Measurements from ENCODE around the gene F2RL2.

Gene F2RL2

GRCh38 chr5:76582230-76583162 lies 40.7 kb downstream of the F2RL2 start:
- no peak for DNase-seq

- DNase-seq, result no peak
These were observed 42.2 kb downstream of the F2RL2 start for GRCh38 chr5:76580981-76581380.

DNA sequence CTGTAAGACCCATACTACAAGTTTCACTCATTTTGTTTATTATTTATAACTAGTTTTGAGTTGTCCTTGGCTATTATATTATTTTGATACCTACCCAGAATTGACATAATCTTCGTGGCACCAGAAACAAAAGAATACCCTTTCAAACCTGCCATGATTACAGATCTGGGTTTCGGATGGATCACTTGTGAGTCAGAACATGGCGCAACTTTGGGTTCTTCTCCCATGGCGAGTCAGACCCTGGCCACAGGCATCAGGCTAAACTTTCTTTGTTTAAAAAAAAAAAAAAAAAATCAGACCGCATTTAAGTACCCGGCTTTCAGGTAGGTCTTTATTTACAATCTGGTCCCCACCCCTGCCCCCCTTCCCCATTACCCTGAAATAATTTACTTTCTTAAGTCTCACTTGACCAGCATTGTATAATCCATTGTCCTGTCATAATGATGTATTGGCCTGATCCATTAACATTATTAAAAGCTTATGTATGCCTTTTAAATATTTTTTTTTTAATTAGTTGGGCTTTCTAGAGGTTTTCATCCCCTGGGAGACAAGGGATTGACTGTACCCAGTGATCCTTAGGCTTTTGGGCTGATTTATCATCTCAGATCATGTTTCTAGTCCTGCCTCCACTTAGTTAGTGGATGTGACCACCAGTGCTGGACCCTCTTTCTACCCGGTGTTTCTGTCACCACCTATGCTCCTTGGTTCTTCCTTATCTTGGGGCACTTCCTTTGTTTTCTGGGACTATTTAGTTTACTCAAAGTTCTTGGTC lies 43.9 kb downstream of the F2RL2 start:
- DNase-seq, result no peak

DNA sequence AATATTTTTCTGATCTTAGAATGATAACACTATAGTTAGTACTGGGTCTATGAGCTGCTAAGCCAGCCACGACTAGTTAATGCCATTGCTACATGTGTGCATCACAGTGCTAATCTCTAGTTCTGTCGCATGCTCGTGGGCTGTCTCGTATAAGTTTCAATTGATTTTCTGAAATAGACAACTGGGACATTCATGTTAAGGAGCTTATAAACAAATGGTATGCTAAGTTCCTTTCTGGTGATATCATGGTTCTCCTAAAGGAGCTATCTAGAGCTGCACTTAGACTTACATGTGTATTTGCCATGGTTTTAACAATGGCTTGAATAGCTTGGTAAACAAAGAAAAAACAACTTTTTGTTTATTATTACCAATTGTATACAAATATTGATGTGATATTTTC lies 46.2 kb downstream of the F2RL2 start:
- no peak for DNase-seq

DNA sequence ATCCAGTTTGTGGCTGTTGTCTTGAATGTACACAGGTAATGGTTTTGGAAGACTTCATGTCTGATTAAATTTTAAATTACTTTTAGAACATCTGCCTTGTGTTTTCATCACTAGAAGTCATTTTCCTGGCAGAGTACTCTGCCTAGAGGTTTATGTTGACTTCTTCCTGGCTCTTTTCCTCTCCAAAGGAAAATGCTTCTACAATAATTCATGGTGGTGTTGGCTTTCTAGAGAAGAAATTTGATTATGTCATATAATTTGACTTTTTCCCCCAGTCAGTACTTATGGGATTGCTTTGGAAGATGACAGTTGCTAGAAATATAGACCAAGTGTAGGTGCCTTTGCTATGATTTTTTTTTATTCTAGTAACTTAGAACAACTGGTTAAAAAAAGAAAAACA lies 46.8 kb downstream of the F2RL2 start:
- DNase-seq, result no peak

DNA sequence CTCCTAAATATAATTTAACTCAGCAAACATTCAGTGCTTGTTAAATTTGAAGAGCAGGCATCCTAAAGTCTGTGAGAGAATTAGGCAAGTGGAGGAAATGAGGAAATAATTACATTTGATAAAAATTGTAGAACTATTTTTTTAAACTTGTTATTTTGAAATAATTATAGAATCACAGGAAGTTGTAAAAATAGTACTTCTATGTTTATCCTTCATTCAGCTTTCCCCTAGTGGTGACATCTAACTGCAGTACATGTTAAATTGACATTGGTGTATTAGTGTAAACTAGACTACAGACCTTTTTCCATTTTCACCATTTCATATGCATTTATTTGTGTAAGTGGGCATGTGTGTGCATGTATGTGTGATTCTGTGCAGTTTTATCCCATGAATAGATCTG lies 51.6 kb downstream of the F2RL2 start:
- DNase-seq, result no peak

GRCh38 chr5:76570153-76570552 lies 53.0 kb downstream of the F2RL2 start:
- DNase-seq, result no peak
